Mesenchymal stem cell (in vitro differentiated cells and primary cell): ENCODE measurements around the gene SLA2. TPM values are rescaled to one million over a fixed set of nuclear protein-coding genes. Genes with fewer than 3 reads are reported as not detected.

ENCODE experiments used
- small RNA-seq: library from polyadenylated mRNA; stranded (forward); fragments of <200 nt; extraction: miRNeasy Mini kit (QIAGEN cat#:217004); gene quantifications from one replicate; pipeline ENCODE3, GENCODE V24; 2013; ENCODE audit warnings: low read depth

Gene SLA2

Small RNA genes within 50 kb of the gene (small RNA-seq; reads per million reads assigned to genes)
- gene RF00019: not detected
